ENCODE measurements around the gene MSANTD7. TPM values are rescaled to one million over a fixed set of nuclear protein-coding genes. Genes with fewer than 3 reads are reported as not detected.
A peak's percentile ranks its signal among the peaks of the same experiment; 100 is the strongest.
"Not testable (repeated sequence)": the region's sequence is repeated elsewhere in the genome, so short reads cannot be mapped to it uniquely, and the experiment has no call there.

Gene MSANTD7
- total RNA-seq, 1 donor from 2014 or later: 13.4 TPM

DNA sequence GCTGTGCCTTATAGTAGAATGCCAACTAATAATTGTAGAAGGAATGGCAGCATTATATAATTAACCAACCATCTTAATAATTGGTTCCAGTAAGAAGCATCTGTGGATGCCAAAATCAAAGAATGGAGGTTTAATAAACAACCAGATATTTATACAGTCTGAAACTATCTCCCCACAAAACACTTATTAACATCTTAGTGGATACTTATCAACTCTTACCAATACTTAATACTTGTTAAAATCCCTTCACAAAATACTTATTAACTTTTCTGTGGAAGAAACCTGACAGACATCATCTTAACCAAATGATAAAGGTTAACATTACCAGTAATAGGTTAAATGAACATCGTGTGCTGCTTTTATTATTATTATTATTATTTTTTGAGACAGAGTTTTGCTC, 34.3 kb upstream of the MSANTD7 start:
- Mint-ChIP-seq H3K4me3 (ENCODE audit: unreplicated experiment) (no peak overlapping the region), H3K27ac (ENCODE audit: unreplicated experiment) (no peak overlapping the region), H3K36me3 (ENCODE audit: low read depth) (peaks cover 4% of the 10 kb centered on the region), H3K27me3 (ENCODE audit: low read depth) (peaks cover 16% of the 10 kb centered on the region), H3K9me3 (ENCODE audit: low read depth) (peaks cover 2% of the 10 kb centered on the region), H3K4me1 (ENCODE audit: low read depth) (no peaks in the 10 kb centered on the region)
- DNase-seq (ENCODE audit: low spot score): no peak
- TF ChIP-seq, protein P1, sequence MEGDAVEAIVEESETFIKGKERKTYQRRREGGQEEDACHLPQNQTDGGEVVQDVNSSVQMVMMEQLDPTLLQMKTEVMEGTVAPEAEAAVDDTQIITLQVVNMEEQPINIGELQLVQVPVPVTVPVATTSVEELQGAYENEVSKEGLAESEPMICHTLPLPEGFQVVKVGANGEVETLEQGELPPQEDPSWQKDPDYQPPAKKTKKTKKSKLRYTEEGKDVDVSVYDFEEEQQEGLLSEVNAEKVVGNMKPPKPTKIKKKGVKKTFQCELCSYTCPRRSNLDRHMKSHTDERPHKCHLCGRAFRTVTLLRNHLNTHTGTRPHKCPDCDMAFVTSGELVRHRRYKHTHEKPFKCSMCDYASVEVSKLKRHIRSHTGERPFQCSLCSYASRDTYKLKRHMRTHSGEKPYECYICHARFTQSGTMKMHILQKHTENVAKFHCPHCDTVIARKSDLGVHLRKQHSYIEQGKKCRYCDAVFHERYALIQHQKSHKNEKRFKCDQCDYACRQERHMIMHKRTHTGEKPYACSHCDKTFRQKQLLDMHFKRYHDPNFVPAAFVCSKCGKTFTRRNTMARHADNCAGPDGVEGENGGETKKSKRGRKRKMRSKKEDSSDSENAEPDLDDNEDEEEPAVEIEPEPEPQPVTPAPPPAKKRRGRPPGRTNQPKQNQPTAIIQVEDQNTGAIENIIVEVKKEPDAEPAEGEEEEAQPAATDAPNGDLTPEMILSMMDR (IDR thresholded peaks at IDR 0.05): no peak

DNA sequence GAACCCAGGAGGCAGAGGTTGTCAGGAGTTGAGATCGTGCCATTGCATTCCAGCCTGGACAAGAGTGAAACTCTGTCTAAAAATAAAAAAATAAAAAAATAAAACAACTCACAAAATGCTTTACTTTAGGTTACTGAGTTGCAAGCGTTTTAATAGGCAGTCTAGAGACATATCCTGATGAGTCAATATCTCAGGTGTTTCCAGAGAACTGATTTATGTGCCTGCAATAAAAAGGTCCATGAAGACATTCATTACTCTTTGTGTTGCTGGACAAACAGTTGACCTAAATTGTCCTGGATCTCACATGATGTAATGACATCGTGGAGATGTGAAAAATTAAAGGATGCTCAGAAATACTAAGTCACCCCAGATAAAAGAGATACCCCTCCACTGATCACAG, 31.8 kb upstream of the MSANTD7 start:
- no peak overlapping the region for H3K27ac Mint-ChIP-seq (ENCODE audit: unreplicated experiment)
- no peak overlapping the region for H3K4me3 Mint-ChIP-seq (ENCODE audit: unreplicated experiment)
- H3K4me1 Mint-ChIP-seq (ENCODE audit: low read depth): no peaks in the 10 kb centered on the region
- TF ChIP-seq, protein P1 (IDR thresholded peaks at IDR 0.05): no peak
- peaks cover 2% of the 10 kb centered on the region for H3K9me3 Mint-ChIP-seq (ENCODE audit: low read depth)
- DNase-seq (ENCODE audit: low spot score): no peak
- H3K36me3 Mint-ChIP-seq (ENCODE audit: low read depth): no peaks in the 10 kb centered on the region
- H3K27me3 Mint-ChIP-seq (ENCODE audit: low read depth): no peaks in the 10 kb centered on the region

DNA sequence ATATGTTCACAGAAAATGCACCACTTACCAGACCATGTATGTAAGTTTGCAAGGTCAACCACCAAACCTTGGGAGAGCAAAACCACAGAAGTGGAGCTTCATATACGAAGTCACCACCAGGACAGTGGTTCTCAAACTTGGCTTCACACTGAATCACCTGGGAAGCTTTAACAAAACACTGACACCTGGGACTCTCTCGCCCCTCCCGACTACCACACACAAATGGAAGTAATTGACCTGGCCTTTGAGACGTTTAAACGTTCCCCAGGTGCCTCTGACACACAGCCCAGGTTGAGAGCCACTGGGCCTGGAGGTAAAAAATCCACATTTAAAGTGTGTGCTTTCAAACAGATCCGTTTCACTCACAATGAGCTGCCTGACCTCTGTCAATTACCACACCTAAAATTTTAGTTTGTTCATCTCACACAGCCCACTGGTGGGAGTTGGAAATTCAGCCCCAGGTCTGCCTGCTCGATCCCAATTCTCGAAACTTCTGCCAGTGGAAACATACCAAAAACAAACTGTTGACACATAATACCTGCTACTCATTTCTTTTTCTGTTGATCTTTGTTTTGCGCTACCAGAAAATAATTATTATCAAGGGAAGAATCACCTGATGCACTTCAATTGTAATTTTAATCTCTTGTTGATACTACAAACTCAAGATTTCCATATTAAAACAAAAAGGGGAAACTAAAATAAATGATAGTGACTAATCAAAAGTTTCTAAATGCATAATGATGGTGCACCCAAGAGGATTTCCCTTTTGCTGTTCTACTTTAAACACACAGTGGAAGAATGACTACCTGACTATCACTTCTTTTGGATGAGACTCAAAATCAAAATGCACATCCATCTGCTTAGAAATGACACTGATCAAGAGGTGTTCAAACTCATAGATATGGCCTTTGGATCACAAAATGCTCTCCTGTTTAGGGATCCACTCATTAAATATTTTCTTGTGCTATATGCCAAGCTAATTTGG, 26.8 kb upstream of the MSANTD7 start:
- no peak overlapping the region for H3K27ac Mint-ChIP-seq (ENCODE audit: unreplicated experiment)
- no peak for DNase-seq (ENCODE audit: low spot score)
- no peaks in the 10 kb centered on the region for H3K27me3 Mint-ChIP-seq (ENCODE audit: low read depth)
- H3K4me1 Mint-ChIP-seq (ENCODE audit: low read depth): no peaks in the 10 kb centered on the region
- TF ChIP-seq, protein P1 (IDR thresholded peaks at IDR 0.05): peak; percentile 29
- H3K36me3 Mint-ChIP-seq (ENCODE audit: low read depth): no peaks in the 10 kb centered on the region
- H3K4me3 Mint-ChIP-seq (ENCODE audit: unreplicated experiment): no peak overlapping the region
- no peaks in the 10 kb centered on the region for H3K9me3 Mint-ChIP-seq (ENCODE audit: low read depth)

DNA sequence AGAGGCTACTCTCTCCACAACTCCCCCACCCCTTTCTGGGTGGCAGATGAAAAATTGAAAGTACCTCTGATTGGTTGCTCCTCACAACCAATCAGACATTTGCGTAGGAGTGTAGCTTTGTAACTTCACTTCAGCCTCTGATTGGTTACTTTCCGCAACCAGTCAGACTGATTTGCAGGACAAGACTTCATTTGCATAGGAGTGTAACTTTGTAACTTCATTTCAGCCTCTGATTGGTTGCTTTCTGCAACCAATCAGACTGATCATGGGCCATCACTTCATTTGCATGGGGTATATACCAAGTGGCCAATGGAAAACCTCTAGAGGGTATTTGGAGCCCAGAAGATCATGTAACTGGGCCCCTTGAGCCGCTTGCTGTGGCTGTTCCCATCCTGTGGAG, 25.8 kb upstream of the MSANTD7 start:
- Mint-ChIP-seq H3K36me3 (ENCODE audit: low read depth) (no peaks in the 10 kb centered on the region), H3K4me1 (ENCODE audit: low read depth) (no peaks in the 10 kb centered on the region), H3K9me3 (ENCODE audit: low read depth) (no peaks in the 10 kb centered on the region), H3K4me3 (ENCODE audit: unreplicated experiment) (no peak overlapping the region), H3K27me3 (ENCODE audit: low read depth) (no peaks in the 10 kb centered on the region), H3K27ac (ENCODE audit: unreplicated experiment) (no peak overlapping the region)
- TF ChIP-seq, protein P1 (IDR thresholded peaks at IDR 0.05): no peak
- DNase-seq (ENCODE audit: low spot score): no peak

DNA sequence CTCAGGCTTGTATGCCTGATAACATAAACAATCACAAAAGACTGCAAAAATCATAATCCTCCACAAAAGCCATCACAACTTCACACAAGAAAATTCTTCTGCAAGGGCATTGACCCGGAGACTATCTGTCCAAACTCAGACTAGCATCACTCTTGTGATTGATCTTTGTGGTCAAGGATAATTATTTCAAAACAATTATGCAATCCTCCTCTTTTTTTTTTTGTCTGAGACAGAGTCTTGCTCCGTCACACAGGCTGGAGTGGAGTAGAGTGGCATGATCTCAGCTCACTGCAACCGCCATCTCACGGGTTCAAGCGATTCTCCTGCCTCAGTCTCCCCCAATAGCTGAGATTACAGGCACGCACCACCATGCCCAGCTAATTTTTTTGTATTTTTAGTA, 22.4 kb upstream of the MSANTD7 start:
- no peaks in the 10 kb centered on the region for H3K9me3 Mint-ChIP-seq (ENCODE audit: low read depth)
- H3K36me3 Mint-ChIP-seq (ENCODE audit: low read depth): no peaks in the 10 kb centered on the region
- no peak for DNase-seq (ENCODE audit: low spot score)
- H3K4me1 Mint-ChIP-seq (ENCODE audit: low read depth): peaks cover 6% of the 10 kb centered on the region
- TF ChIP-seq, protein P1 (IDR thresholded peaks at IDR 0.05): no peak
- no peaks in the 10 kb centered on the region for H3K27me3 Mint-ChIP-seq (ENCODE audit: low read depth)
- no peak overlapping the region for H3K27ac Mint-ChIP-seq (ENCODE audit: unreplicated experiment)
- H3K4me3 Mint-ChIP-seq (ENCODE audit: unreplicated experiment): no peak overlapping the region

DNA sequence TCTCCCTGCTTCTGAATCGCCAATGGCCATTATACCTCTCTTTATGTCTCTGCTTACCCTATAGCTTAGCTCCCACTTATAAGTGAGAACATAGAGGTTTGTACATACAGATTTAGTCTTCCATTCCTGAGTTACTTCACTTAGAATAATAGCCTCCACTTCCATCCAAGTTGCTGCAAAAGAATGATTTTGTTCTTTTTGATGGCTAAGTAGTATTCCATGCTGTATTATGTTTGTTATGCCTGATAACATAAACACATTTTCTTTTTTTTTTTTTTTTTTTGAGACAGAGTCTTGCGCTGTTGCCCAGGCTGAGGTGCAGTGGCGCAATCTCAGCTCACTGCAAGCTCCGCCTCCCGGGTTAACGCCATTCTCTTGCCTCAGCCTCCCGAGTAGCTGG, 21.4 kb upstream of the MSANTD7 start:
- not testable (repeated sequence) for H3K36me3 Mint-ChIP-seq (ENCODE audit: low read depth); H3K27me3 Mint-ChIP-seq (ENCODE audit: low read depth); H3K4me1 Mint-ChIP-seq (ENCODE audit: low read depth); H3K27ac Mint-ChIP-seq (ENCODE audit: unreplicated experiment); DNase-seq (ENCODE audit: low spot score); H3K9me3 Mint-ChIP-seq (ENCODE audit: low read depth); H3K4me3 Mint-ChIP-seq (ENCODE audit: unreplicated experiment)

All from chondrocyte (in vitro differentiated cells).